ENCODE data around the gene TK1. TPM values are rescaled to one million over a fixed set of nuclear protein-coding genes. Genes with fewer than 3 reads are reported as not detected.

TK1 gene
- polyA plus RNA-seq, 3 donors = 0.67 to 2.0 (median 1.4) TPM

DNA sequence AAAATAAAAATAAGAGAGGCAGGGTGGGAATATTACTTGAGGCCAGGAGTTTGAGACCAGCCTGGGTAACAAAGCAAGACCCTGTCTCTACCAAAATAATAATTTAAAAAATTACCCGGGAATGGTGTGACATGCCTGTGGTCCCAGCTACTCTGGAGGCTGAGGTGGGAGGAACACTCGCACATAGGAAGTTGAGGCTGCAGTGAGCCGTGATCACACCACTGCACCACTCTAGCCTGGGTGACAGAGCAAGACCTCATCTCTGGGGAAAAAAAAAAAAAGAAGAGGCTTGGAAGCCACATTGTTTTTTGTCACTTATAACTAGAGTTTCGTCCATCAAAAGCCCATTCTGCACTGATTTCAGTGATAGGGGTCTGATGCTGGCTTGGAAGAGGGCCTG is 41.3 kb upstream of the TK1 start:
- 100% methylated on average over 1 of the region's 4 CpGs for WGBS (ENCODE audit: insufficient coverage)
- H3K36me3 Mint-ChIP-seq = peaks cover 24 to 27% of the 10 kb centered on the region in 2 donors
- TF ChIP-seq, protein P1, sequence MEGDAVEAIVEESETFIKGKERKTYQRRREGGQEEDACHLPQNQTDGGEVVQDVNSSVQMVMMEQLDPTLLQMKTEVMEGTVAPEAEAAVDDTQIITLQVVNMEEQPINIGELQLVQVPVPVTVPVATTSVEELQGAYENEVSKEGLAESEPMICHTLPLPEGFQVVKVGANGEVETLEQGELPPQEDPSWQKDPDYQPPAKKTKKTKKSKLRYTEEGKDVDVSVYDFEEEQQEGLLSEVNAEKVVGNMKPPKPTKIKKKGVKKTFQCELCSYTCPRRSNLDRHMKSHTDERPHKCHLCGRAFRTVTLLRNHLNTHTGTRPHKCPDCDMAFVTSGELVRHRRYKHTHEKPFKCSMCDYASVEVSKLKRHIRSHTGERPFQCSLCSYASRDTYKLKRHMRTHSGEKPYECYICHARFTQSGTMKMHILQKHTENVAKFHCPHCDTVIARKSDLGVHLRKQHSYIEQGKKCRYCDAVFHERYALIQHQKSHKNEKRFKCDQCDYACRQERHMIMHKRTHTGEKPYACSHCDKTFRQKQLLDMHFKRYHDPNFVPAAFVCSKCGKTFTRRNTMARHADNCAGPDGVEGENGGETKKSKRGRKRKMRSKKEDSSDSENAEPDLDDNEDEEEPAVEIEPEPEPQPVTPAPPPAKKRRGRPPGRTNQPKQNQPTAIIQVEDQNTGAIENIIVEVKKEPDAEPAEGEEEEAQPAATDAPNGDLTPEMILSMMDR (IDR thresholded peaks at IDR 0.05) = no peak

DNA sequence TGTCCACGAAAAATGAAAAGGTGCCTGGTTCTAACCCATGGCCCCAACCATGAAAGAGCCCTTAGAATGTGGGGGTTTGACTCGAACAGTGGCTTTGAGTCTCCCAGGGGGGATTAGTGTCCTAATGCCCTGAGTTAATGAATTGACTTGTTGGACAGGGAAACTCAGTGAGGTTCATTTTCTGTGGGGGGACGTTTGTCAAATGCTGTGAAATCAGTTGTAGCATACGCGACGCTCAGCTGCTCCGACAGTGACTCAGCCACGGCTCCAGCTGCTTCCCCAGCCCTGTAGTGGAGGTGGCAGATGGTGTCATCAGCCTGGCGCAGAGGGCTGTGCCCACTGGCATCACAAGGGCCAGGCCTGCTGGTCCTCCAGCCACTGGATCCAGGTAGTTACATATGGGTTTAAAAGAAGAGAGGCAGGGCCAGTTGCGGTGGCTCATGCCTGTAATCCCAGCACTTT is 40.6 kb upstream of the TK1 start:
- TF ChIP-seq, protein P1 (IDR thresholded peaks at IDR 0.05) = no peak

More for the DNA sequence above, 41.3 kb upstream of the TK1 start:
- H4K20me1 ChIP-seq (ENCODE audit: insufficient read depth, low read length) = no peaks in the 10 kb centered on the region
- H3K9me3 ChIP-seq (replicated peaks in 1 of 2; ENCODE audit: control insufficient read depth in 1 of 2, insufficient read depth in 1 of 2, low read length in 2 of 2) = peaks cover 0 to 14% of the 10 kb centered on the region in 2 donors
- H3K4me2 ChIP-seq (replicated peaks; ENCODE audit: extremely low read depth, low read length, poor library complexity, severe bottlenecking) = no peak overlapping the region
- H3K4me1 Mint-ChIP-seq = peaks cover 22% of the 10 kb centered on the region
- H3K27me3 Mint-ChIP-seq (ENCODE audit: low read depth in 3 of 3) = peaks cover 48 to 71% (median 63%) of the 10 kb centered on the region in 3 donors
- no peak overlapping the region for H3K4me3 ChIP-seq (replicated peaks in 1 of 3; ENCODE audit: low read depth in 2 of 3, low read length in 3 of 3)
- no peak overlapping the region for H3K27ac ChIP-seq (ENCODE audit: low read depth in 1 of 2, low read length in 2 of 2)
- H3K9ac ChIP-seq (ENCODE audit: insufficient read depth, low read length, poor library complexity, severe bottlenecking) = no peak overlapping the region
- H3K4me3 Mint-ChIP-seq = peak overlapping the region in 1 of 2 donors; percentile 62
- no peaks in the 10 kb centered on the region for H3K79me2 ChIP-seq (ENCODE audit: insufficient read depth, low read length)
- no peak for DNase-seq
- no peak overlapping the region for H2AFZ ChIP-seq (ENCODE audit: insufficient read depth, low read depth, low read length, poor library complexity, severe bottlenecking)
- H3K9me3 Mint-ChIP-seq = peaks cover 0 to 14% (median 3%) of the 10 kb centered on the region in 7 donors
- intact Hi-C loops (cut with micrococcal nuclease) = no loop called here
- H3K27me3 ChIP-seq (ENCODE audit: control insufficient read depth in 2 of 2, insufficient read depth in 2 of 2, low read length in 2 of 2) = peaks cover 15 to 52% of the 10 kb centered on the region in 2 donors
- H3K36me3 ChIP-seq (replicated peaks in 1 of 2; ENCODE audit: control insufficient read depth in 1 of 2, insufficient read depth in 2 of 2, low read length in 2 of 2) = peaks cover 13 to 22% of the 10 kb centered on the region in 2 donors
- H3K4me1 ChIP-seq (ENCODE audit: control insufficient read depth in 1 of 2, insufficient read depth in 2 of 2, low read length in 2 of 2) = peaks cover 13 to 20% of the 10 kb centered on the region in 2 donors
- peak overlapping the region in 1 of 7 donors; percentile 21 for H3K27ac Mint-ChIP-seq

More for the DNA sequence above, 40.6 kb upstream of the TK1 start:
- Mint-ChIP-seq H3K4me3 (peak overlapping the region in 1 of 2 donors; percentile 75), H3K36me3 (peaks cover 28 to 34% of the 10 kb centered on the region in 2 donors), H3K27ac (peak overlapping the region in 6 of 7 donors; percentile 46 to 85 (median 72)), H3K9me3 (peaks cover 0 to 14% (median 3%) of the 10 kb centered on the region in 7 donors), H3K4me1 (peaks cover 22% of the 10 kb centered on the region), H3K27me3 (ENCODE audit: low read depth in 3 of 3) (peaks cover 41 to 64% (median 56%) of the 10 kb centered on the region in 3 donors)
- peaks cover 10 to 45% of the 10 kb centered on the region in 2 donors for H3K27me3 ChIP-seq (ENCODE audit: control insufficient read depth in 2 of 2, insufficient read depth in 2 of 2, low read length in 2 of 2)
- H3K36me3 ChIP-seq (replicated peaks in 1 of 2; ENCODE audit: control insufficient read depth in 1 of 2, insufficient read depth in 2 of 2, low read length in 2 of 2) = peaks cover 19 to 29% of the 10 kb centered on the region in 2 donors
- H3K4me2 ChIP-seq (replicated peaks; ENCODE audit: extremely low read depth, low read length, poor library complexity, severe bottlenecking) = peak overlapping the region; percentile 33
- no peaks in the 10 kb centered on the region for H4K20me1 ChIP-seq (ENCODE audit: insufficient read depth, low read length)
- H3K79me2 ChIP-seq (ENCODE audit: insufficient read depth, low read length) = no peaks in the 10 kb centered on the region
- DNase-seq = peak; percentile 68 to 81 (median 71)
- H3K27ac ChIP-seq (ENCODE audit: low read depth in 1 of 2, low read length in 2 of 2) = peak overlapping the region in 1 of 2 donors; percentile 53
- peaks cover 0 to 13% of the 10 kb centered on the region in 2 donors for H3K9me3 ChIP-seq (replicated peaks in 1 of 2; ENCODE audit: control insufficient read depth in 1 of 2, insufficient read depth in 1 of 2, low read length in 2 of 2)
- 25% methylated on average over 9 of the region's 10 CpGs for WGBS (ENCODE audit: insufficient coverage)
- intact Hi-C loops (cut with micrococcal nuclease) = no loop called here
- H3K4me3 ChIP-seq (replicated peaks in 1 of 3; ENCODE audit: low read depth in 2 of 3, low read length in 3 of 3) = no peak overlapping the region
- H3K9ac ChIP-seq (ENCODE audit: insufficient read depth, low read length, poor library complexity, severe bottlenecking) = peak overlapping the region; percentile 32
- H2AFZ ChIP-seq (ENCODE audit: insufficient read depth, low read depth, low read length, poor library complexity, severe bottlenecking) = no peak overlapping the region
- H3K4me1 ChIP-seq (ENCODE audit: control insufficient read depth in 1 of 2, insufficient read depth in 2 of 2, low read length in 2 of 2) = peaks cover 13 to 20% of the 10 kb centered on the region in 2 donors
